ENCODE results near the gene CETP. TPM values are rescaled to one million over a fixed set of nuclear protein-coding genes. Genes with fewer than 3 reads are reported as not detected.
A peak's percentile ranks its signal among the peaks of the same experiment; 100 is the strongest.

Gene CETP
- total and polyA plus RNA-seq, 5 experiments from 2014 or later, result 0.20 to 0.27 (median 0.21) TPM; not detected in 2

DNA sequence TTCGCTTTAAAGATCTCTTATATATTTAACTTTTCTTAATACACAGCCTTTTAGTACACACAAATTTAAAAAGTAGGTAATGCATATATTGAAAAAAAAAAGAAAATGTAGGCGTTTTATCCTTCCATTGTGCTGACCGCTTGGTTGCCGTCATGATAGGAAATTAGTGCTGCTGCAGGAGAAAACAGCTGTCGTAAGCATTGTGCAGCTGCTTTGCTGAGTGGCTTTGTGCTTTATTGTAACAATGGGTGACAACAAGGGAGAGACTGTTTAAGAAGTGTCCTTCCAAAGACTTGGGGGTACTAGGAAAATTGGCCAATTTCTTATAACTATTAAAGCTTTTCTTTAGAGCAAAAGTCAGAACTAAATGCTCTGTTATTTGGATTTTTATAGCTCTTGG, 24.8 kb upstream of the CETP start:
- Mint-ChIP-seq H3K27me3 (no peaks in the 10 kb centered on the region), H3K36me3 (peaks cover 0 to 72% (median 31%) of the 10 kb centered on the region in 3 donors), H3K27ac (peak overlapping the region in 6 of 10 donors; percentile 24 to 92 (median 59)), H3K9me3 (no peaks in the 10 kb centered on the region), H3K4me1 (peaks cover 38 to 79% (median 71%) of the 10 kb centered on the region in 4 donors), H3K4me3 (peak overlapping the region in 1 of 10 donors; percentile 40)
- DNase-seq (no peak), ATAC-seq (no peak)
- POLR2A ChIA-PET, result interaction anchor here (0.6 to 1.7 kb wide), 3 partner anchors 12 to 74 kb away, joined by 3 to 4 read pairs (median 3); no protein-coding TSS in a partner anchor

DNA sequence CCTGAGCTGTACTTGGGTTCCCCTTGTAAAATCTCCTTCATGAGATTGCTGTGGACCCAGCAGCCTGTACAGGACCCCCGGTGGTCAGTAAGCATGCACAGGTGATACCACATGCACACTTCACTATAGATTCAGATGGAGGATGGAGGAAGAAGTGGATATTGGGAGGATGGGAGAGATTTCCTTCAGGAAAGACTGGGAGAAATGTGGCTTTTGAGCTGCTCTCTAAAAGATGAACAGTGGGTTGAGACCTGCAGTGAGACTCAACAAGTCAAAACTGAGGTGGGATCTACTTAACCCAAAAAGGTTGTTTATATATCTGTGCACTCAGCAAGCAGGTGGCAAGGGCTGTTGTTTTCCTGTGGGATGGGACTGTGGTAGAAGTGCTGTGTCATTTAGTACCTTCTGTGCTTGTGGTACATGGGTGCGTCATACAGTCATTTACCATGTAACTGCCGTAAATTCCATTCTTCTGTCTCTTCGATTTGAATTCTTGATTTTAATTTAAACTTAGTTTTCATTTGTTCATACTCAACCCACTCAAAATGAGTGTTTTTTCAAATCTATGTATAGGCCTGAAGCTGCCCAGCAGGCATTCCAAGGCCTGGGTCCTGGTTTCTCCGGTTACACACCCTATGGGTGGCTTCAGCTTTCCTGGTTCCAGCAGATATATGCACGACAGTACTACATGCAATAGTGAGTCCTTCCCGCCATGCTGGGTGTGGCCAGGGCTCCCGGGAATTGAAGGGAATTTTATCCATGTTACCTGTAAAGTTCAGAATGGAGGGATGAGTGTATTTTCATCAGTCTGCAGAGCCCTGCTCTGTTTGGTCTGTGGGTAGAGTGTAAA, 22.9 kb upstream of the CETP start:
- Mint-ChIP-seq H3K4me3 (peak overlapping the region; percentile 6 to 83 (median 68)), H3K27me3 (no peaks in the 10 kb centered on the region), H3K36me3 (peaks cover 0 to 91% (median 38%) of the 10 kb centered on the region in 3 donors), H3K27ac (peak overlapping the region; percentile 68 to 96 (median 92)), H3K4me1 (peaks cover 33 to 69% (median 61%) of the 10 kb centered on the region in 4 donors), H3K9me3 (no peaks in the 10 kb centered on the region)
- POLR2A ChIA-PET, result interaction anchor here (0.6 to 1.6 kb wide), 6 partner anchors 8 to 485 kb away, joined by 3 to 5 read pairs (median 3); partner anchors contain the start of gene NLRC5
- ATAC-seq (peak; percentile 79 to 91), DNase-seq (peak in 7 of 10 donors; percentile 17 to 69 (median 45))

DNA sequence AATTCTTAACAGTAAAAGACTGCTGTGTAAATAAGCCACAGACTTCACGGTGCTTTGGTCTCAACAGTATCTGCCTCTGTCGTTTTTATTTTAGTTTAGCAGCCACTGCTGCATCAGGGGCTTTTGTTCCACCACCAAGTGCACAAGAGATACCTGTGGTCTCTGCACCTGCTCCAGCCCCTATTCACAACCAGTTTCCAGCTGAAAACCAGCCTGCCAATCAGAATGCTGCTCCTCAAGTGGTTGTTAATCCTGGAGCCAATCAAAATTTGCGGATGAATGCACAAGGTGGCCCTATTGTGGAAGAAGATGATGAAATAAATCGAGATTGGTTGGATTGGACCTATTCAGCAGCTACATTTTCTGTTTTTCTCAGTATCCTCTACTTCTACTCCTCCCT, 21.9 kb upstream of the CETP start:
- peaks cover 30 to 61% (median 53%) of the 10 kb centered on the region in 4 donors for H3K4me1 Mint-ChIP-seq
- peak overlapping the region; percentile 68 to 96 (median 92) for H3K27ac Mint-ChIP-seq
- H3K4me3 Mint-ChIP-seq, result peak overlapping the region in 8 of 10 donors; percentile 4 to 83 (median 61)
- peak; percentile 25 to 32 for ATAC-seq
- POLR2A ChIA-PET, result interaction anchor here (1.3 kb wide), 2 partner anchors 9 to 27 kb away, joined by 3 read pairs; no protein-coding TSS in a partner anchor
- no peaks in the 10 kb centered on the region for H3K27me3 Mint-ChIP-seq
- no peaks in the 10 kb centered on the region for H3K9me3 Mint-ChIP-seq
- H3K36me3 Mint-ChIP-seq, result peaks cover 0 to 95% (median 38%) of the 10 kb centered on the region in 3 donors
- peak in 2 of 10 donors; percentile 17 to 40 for DNase-seq

DNA sequence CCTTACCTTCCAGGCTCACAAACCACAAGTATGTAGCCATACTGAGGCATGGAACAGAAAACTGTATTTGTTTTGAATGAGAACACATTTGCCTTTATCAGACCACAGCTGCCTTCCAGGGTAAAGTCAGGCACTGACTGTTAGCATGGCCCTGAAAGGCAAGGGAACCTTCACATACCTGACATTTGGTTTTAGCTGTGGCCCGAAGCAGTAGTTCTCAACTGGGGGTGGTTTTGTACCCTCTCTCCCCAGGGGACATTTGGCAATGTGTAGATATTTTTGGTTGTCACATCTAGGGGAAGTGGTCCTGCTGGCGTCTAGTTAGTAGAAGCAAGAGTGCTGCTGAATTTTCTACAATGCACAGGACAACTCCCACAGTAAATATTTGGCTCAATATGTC, 20.7 kb upstream of the CETP start:
- H3K4me3 Mint-ChIP-seq, result no peak overlapping the region
- peaks cover 23 to 50% (median 43%) of the 10 kb centered on the region in 4 donors for H3K4me1 Mint-ChIP-seq
- no peaks in the 10 kb centered on the region for H3K9me3 Mint-ChIP-seq
- H3K27ac Mint-ChIP-seq, result peak overlapping the region in 5 of 10 donors; percentile 14 to 93 (median 63)
- no peaks in the 10 kb centered on the region for H3K27me3 Mint-ChIP-seq
- POLR2A ChIA-PET, result interaction anchor here (0.5 to 1.6 kb wide), 4 partner anchors 10 to 120 kb away, joined by 3 to 16 read pairs (median 3); partner anchors contain the start of gene HERPUD1
- ATAC-seq (no peak), DNase-seq (no peak)
- H3K36me3 Mint-ChIP-seq, result peaks cover 0 to 85% (median 35%) of the 10 kb centered on the region in 3 donors

DNA sequence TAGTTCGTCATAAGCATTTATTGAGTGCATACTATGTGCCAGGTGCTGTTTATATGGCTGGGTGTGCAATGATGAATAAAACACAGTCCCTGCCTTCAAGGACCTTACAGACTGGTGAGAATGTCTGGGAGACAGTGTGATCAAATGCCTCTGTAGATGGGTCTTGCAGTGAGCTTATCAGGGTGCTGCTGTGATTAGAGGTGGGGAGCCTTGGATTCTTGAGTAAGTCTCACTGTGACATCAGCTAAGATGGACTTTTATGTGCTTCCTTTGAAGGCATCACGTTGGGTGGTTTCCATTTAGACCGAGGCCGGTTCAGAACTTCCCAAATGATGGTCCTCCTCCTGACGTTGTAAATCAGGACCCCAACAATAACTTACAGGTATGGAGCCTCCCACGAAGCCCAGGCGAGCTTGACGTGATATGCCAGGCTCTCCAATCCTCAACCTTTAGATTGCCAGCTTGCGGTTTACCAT, 19.9 kb upstream of the CETP start:
- no peak for DNase-seq
- H3K9me3 Mint-ChIP-seq, result no peaks in the 10 kb centered on the region
- POLR2A ChIA-PET, result interaction anchor here (0.6 to 1.6 kb wide), 4 partner anchors 9 to 119 kb away, joined by 3 to 16 read pairs (median 3); partner anchors contain the start of gene HERPUD1
- H3K4me1 Mint-ChIP-seq, result peaks cover 21 to 46% (median 38%) of the 10 kb centered on the region in 4 donors
- H3K27ac Mint-ChIP-seq, result peak overlapping the region in 2 of 10 donors; percentile 29 to 80
- no peak for ATAC-seq
- H3K36me3 Mint-ChIP-seq, result peaks cover 0 to 77% (median 31%) of the 10 kb centered on the region in 3 donors
- no peak overlapping the region for H3K4me3 Mint-ChIP-seq
- H3K27me3 Mint-ChIP-seq, result no peaks in the 10 kb centered on the region

DNA sequence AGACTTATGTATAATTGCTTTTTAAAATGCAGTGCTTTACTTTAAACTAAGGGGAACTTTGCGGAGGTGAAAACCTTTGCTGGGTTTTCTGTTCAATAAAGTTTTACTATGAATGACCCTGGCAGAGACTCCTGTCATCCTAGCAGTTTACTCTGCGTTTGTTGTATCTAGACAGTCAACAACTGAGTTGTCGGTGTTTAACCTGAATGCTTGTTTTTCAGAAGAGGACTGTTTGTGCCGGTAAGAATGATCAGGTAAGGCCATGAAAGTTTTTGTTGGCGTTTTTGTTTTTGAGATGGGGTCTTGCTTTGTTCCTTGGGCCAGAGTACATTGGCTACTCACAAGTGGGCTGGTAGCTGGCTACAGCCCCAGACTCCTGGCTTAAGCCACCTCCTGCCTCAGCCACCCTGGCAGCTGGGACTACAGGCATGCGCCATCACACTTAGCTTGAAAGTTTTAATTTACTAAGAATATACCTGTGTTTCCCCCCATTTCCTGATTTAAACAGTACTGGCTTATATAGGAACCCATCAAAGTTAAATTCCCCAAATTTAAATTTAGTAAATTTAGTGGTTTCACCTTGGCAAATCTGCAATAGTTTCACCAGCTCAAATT, 17.9 kb upstream of the CETP start:
- no peaks in the 10 kb centered on the region for H3K9me3 Mint-ChIP-seq
- peak overlapping the region in 3 of 10 donors; percentile 16 to 46 (median 36) for H3K27ac Mint-ChIP-seq

DNA sequence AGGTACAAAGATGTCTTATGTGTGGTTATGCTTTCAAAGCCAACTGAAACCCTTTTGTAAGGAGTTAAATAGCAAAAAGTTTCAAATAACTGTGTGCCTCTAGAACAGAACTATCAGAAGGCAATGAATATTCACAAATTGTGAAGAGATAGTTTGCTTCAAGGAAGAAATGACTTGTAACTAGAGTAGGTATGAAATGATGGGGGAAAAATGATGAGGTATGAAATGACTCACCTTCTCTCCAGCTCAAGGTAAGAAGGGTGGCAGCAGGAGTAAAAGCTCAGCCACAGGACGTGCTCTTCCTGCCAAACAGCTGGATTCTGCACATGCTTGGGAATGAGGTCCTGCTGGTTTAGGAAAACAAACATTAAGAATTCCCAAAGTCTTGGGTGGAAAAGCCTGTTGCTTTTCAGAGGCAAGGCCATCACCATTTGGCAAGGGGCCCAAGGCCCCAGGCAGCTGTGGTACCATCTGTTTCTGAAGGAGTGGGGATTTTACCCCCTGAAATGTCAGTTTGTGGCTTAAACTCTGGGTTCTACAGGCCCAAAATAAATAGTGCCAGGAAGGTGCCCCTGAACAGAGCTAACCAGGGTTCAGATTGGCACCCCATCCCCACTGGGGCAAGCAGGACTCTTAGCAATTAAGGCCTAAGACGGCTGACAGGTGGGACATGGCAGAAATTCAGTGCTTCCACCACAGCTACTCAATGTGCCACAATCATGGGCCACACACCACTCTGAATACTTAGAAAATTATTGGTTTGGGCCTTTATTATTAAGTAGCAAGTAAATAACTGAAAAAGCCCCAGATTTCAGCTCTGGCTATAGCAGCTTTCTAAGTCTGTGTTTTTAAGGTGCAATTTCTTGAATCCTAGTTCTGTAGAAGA, 16.6 kb upstream of the CETP start:
- no peak overlapping the region for H3K4me3 Mint-ChIP-seq
- no peak for ATAC-seq
- H3K36me3 Mint-ChIP-seq, result peaks cover 0 to 44% (median 11%) of the 10 kb centered on the region in 3 donors

More for the DNA sequence above, 17.9 kb upstream of the CETP start:
- DNase-seq, result no peak
- Mint-ChIP-seq H3K4me1 (peaks cover 12 to 28% (median 22%) of the 10 kb centered on the region in 4 donors), H3K36me3 (peaks cover 0 to 57% (median 22%) of the 10 kb centered on the region in 3 donors), H3K27me3 (no peaks in the 10 kb centered on the region), H3K4me3 (no peak overlapping the region)
- POLR2A ChIA-PET, result interaction anchor here (0.6 to 2.3 kb wide), 3 partner anchors 11 to 166 kb away, joined by 3 to 6 read pairs (median 3); no protein-coding TSS in a partner anchor
- no peak for ATAC-seq

DNA sequence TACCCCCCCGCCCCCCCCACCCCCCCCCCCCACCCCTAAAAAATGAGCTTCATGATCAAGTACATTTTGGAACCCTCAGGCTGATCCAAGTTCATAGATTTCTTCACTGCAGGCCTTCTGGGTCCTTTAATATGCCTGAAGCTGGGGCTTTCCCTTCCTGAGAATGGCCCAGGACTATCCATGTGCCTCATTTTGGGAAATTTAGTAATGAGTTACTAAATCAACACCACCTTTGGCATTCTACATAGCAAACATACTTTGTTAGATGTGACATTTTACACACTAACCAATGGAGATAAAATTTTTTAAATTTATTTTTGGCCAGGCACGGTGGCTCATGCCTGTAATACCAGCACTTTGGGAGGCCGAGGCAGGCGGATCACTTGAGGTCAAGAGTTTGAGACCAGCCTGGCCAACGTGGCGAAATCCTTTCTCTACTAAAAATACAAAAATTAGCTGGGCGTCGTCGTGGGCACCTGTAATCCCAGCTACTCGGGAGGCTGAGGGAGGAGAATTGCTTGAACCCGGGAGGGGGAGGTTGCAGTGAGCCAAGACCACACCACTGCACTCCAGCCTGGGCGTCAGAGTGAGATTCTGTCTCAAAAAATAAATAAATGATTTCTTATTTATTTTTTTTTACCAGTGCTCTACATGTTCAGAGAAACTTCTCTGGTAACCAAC, 15.8 kb upstream of the CETP start:
- Mint-ChIP-seq H3K9me3 (no peaks in the 10 kb centered on the region), H3K4me3 (no peak overlapping the region), H3K27me3 (no peaks in the 10 kb centered on the region), H3K4me1 (peaks cover 6 to 20% (median 12%) of the 10 kb centered on the region in 4 donors), H3K36me3 (peaks cover 0 to 38% (median 9%) of the 10 kb centered on the region in 3 donors), H3K27ac (no peak overlapping the region)
- ATAC-seq, result no peak
- POLR2A ChIA-PET, result interaction anchor here (0.6 to 2.3 kb wide), 4 partner anchors 13 to 21 kb away, joined by 4 to 12 read pairs (median 6); partner anchors contain the start of gene HERPUD1
- no peak for DNase-seq

More for the DNA sequence above, 16.6 kb upstream of the CETP start:
- no peaks in the 10 kb centered on the region for H3K27me3 Mint-ChIP-seq
- DNase-seq, result no peak
- POLR2A ChIA-PET, result interaction anchor here (0.6 to 2.3 kb wide), 4 partner anchors 12 to 116 kb away, joined by 3 to 6 read pairs (median 4); partner anchors contain the start of gene HERPUD1
- H3K4me1 Mint-ChIP-seq, result peaks cover 3 to 18% (median 9%) of the 10 kb centered on the region in 4 donors
- H3K27ac Mint-ChIP-seq, result peak overlapping the region in 5 of 10 donors; percentile 8 to 71 (median 54)
- no peaks in the 10 kb centered on the region for H3K9me3 Mint-ChIP-seq

DNA sequence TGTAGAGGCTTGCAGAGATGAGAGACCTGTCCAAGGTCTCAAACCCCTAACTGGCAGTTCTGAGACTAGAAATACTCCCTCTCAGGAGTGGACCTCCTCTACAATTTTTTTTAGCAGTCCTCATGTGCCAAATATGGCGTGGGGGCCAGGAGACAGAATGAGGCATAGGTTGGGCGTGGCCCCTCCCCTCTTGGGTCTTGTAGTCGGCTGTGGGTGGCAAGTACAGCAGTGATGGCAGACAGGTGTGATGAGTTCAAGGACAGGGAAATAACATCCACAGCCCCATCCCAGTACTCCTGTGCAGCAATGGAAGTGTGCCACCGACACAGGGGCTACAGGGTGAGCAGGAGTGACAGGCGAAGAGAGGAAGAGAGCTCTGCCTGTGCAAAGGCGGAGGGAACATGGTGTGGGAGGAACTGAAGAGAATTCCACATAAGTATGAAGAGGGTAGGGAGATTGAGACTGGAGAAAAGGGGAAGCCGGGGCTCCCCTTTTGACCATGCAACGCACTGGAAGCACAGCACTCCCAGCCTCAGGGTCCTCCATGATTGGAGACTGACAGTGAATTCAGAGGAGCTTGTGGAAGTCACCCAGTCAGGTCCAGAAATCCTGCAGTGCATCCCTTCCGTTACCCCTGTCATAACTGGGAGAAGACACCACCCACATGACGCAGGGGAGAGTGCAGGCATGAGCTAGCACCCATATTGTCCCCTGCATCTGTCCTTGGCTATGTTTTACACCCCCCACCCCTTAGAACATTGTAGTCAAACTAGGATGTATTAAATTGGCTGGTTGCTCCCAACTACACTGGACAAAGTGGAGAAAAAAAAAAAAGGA, 14.8 kb upstream of the CETP start:
- no peak for DNase-seq
- Mint-ChIP-seq H3K36me3 (peaks cover 0 to 31% (median 9%) of the 10 kb centered on the region in 3 donors), H3K27ac (peak overlapping the region in 6 of 10 donors; percentile 31 to 71 (median 65)), H3K4me1 (peaks cover 11 to 28% (median 17%) of the 10 kb centered on the region in 4 donors), H3K27me3 (no peaks in the 10 kb centered on the region), H3K9me3 (no peaks in the 10 kb centered on the region), H3K4me3 (no peak overlapping the region)
- POLR2A ChIA-PET, result interaction anchor here (1.2 to 2.3 kb wide), 2 partner anchors 15 to 80 kb away, joined by 3 to 12 read pairs; partner anchors contain the start of gene HERPUD1
- ATAC-seq, result no peak

DNA sequence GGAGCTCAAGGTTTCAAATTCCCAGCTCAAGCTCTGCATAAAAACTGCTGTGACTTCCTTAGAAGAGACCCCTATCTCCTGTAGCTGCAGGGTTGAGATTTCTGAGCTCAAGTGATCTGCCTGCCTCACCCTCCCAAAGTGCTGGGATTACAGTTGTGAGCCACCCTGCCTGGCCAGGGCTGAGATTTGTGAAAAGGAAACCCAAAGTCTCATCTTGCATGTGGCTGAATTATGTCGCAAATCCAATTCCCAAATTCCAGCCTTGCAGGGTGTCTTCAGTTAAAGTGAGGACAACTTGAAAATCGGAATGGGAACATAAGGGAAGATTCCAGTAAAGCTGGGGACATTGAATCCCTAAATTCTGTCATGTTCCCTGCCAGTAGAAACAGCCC, 14.2 kb upstream of the CETP start:
- no peak for ATAC-seq
- peaks cover 0 to 25% (median 9%) of the 10 kb centered on the region in 3 donors for H3K36me3 Mint-ChIP-seq
- H3K9me3 Mint-ChIP-seq, result no peaks in the 10 kb centered on the region
- peaks cover 11 to 31% (median 17%) of the 10 kb centered on the region in 4 donors for H3K4me1 Mint-ChIP-seq
- POLR2A ChIA-PET, result interaction anchor here (1.2 to 2.3 kb wide), 2 partner anchors 16 to 81 kb away, joined by 3 to 12 read pairs; partner anchors contain the start of gene HERPUD1
- H3K4me3 Mint-ChIP-seq, result no peak overlapping the region
- peak overlapping the region in 3 of 10 donors; percentile 34 to 66 (median 60) for H3K27ac Mint-ChIP-seq
- H3K27me3 Mint-ChIP-seq, result no peaks in the 10 kb centered on the region
- DNase-seq, result no peak

Data from naive thymus-derived CD8-positive, alpha-beta T cell (primary cell).